Thyroid gland (tissue), 4 donors: ENCODE data around the gene SLC2A5.

Experiments
- POLR2A ChIP-seq, 2 donors: fragments of 450-650 bp; IDR thresholded peaks; one replicate each; pipeline ENCODE4 v1.6.1; 2017; ENCODE audit warnings: antibody characterized with exemption in 2 of 2, mild to moderate bottlenecking in 2 of 2, moderate library complexity in 1 of 2
- TF ChIP-seq, protein P1 (sequence below), 6 experiments: fragments of 200-600 bp in 3 of 6; fragments of 450-650 bp in 3 of 6; sonication (generic) in 3 of 6; IDR thresholded peaks; one replicate each; pipeline ENCODE4 v1.5.1; 2016 to 2019; ENCODE audit warnings: antibody characterized with exemption in 6 of 6, mild to moderate bottlenecking in 2 of 6, inconsistent platforms in 1 of 6, moderate library complexity in 1 of 6

DNA sequence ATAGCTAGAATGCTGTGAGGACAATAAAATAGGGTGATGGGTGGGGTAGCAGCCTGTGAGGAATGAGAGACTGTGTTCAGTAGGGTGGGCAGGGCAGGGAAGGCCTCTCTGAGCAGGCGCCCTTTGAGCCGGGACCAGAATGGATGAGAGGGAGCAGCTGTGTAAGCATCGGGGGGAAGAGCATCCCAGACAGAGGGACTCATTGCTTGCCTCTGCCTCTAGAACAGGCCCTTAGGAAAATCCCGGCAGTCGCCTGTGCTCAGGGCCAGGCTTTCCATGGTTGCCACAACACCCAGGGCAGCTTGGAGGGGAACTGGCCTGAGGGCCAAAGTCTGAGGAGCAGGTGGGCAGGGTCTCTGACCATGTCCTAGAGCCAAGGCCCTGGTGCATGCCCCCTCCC, 44.0 kb downstream of the SLC2A5 start:
- TF ChIP-seq, protein P1, sequence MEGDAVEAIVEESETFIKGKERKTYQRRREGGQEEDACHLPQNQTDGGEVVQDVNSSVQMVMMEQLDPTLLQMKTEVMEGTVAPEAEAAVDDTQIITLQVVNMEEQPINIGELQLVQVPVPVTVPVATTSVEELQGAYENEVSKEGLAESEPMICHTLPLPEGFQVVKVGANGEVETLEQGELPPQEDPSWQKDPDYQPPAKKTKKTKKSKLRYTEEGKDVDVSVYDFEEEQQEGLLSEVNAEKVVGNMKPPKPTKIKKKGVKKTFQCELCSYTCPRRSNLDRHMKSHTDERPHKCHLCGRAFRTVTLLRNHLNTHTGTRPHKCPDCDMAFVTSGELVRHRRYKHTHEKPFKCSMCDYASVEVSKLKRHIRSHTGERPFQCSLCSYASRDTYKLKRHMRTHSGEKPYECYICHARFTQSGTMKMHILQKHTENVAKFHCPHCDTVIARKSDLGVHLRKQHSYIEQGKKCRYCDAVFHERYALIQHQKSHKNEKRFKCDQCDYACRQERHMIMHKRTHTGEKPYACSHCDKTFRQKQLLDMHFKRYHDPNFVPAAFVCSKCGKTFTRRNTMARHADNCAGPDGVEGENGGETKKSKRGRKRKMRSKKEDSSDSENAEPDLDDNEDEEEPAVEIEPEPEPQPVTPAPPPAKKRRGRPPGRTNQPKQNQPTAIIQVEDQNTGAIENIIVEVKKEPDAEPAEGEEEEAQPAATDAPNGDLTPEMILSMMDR (IDR thresholded peaks at IDR 0.05): no peak
- TF ChIP-seq POLR2A (IDR thresholded peaks at IDR 0.05): no peak
